K562 (cell line): Measurements from ENCODE around the gene RPAIN. TPM values are rescaled to one million over a fixed set of nuclear protein-coding genes. Genes with fewer than 3 reads are reported as not detected.

Experiments
- ATAC-seq: fragments of 200-7000 bp; cut with Tn5 transposase; 3 replicates; pipeline ENCODE4 v1.9.1; 2020; ENCODE audit warnings: moderate library complexity
- BruUV-seq: library from RNA; stranded (reverse); fragments of 400-500 nt; replicated peaks from 2 replicates; lab custom pipeline; 2021; lab: Mats Ljungman, UMichigan
- CTCF ChIA-PET: fragments of 300-600 bp; formaldehyde crosslinking; extraction: SDS; loops from one replicate; lab custom pipeline; 2021; ENCODE audit warnings: low intra/inter-chr PET ratio; lab: Yijun Ruan, JAX
- POLR2A ChIA-PET: fragments of 300-600, 350-650 bp; sonication (Branson Sonifier 250); formaldehyde crosslinking; extraction: SDS; loops from one replicate; lab custom pipeline; 2021; ENCODE audit warnings: antibody characterized with exemption, inconsistent platforms; lab: Yijun Ruan, JAX
- DNase-seq, 4 experiments: peaks; one replicate each; pipeline versions ENCODE4 v3.0.0 to v3.0.0-alpha.2; 2011 to 2018; ENCODE audit warnings: low spot score in 3 of 4, mixed read lengths in 3 of 4; ENCODE audit errors: extremely low read depth in 1 of 4
- FAIRE-seq: peaks from 2 replicates; lab custom pipeline; 2011; peaks lifted over from hg19 to GRCh38; lab: Jason Lieb, UNC
- H2AFZ ChIP-seq: 2 replicates; pipeline ENCODE4 v1.6.0; 2011; ENCODE audit warnings: low read depth, low read length, control low read depth, inconsistent platforms
- H3K27ac ChIP-seq: fragments of 200-600 bp; 3 replicates; pipeline ENCODE4 v1.8.0; 2011; ENCODE audit warnings: low read depth, mild to moderate bottlenecking, control low read depth, inconsistent platforms, low read length, moderate library complexity, mixed read lengths; ENCODE audit errors: extremely low read depth
- H3K27me3 ChIP-seq, 2 experiments: fragments of 300-600 bp in 1 of 2; 2 replicates in 1 of 2; 3 replicates in 1 of 2; pipeline versions ENCODE4 v1.6.0 to v1.8.0; 2011; ENCODE audit warnings: inconsistent platforms in 2 of 2, low read length in 2 of 2, mild to moderate bottlenecking in 1 of 2, mixed read lengths in 1 of 2, moderate library complexity in 1 of 2; ENCODE audit not compliant: control insufficient read depth in 2 of 2, insufficient read depth in 2 of 2
- H3K36me3 ChIP-seq: fragments of 300-600 bp; 3 replicates; pipeline ENCODE4 v1.8.0; 2011; ENCODE audit warnings: mild to moderate bottlenecking, low read length, inconsistent platforms; ENCODE audit not compliant: control insufficient read depth, insufficient read depth
- H3K4me1 ChIP-seq, 2 experiments: fragments of 200-600 bp in 1 of 2; replicated peaks in 1 of 2; 2 replicates in 1 of 2; 3 replicates in 1 of 2; pipeline versions ENCODE4 v1.5.1 to v1.8.0; 2011; ENCODE audit warnings: inconsistent platforms in 2 of 2, low read length in 2 of 2, mild to moderate bottlenecking in 1 of 2, mixed read lengths in 1 of 2, moderate library complexity in 1 of 2; ENCODE audit not compliant: control insufficient read depth in 2 of 2, insufficient read depth in 2 of 2
- H3K4me2 ChIP-seq: 2 replicates; pipeline ENCODE4 v1.6.1; 2011; ENCODE audit warnings: low read length, control low read depth, inconsistent platforms, mixed read lengths; ENCODE audit not compliant: insufficient read depth
- H3K4me3 ChIP-seq: fragments of 200-600 bp; sonication (generic), shearing (Covaris generic); 2 replicates; pipeline ENCODE4 v1.5.1; 2016; ENCODE audit warnings: control low read depth, inconsistent platforms
- H3K79me2 ChIP-seq: fragments of 200-600 bp; 3 replicates; pipeline ENCODE4 v1.8.0; 2011; ENCODE audit warnings: low read length, inconsistent platforms; ENCODE audit not compliant: control insufficient read depth, insufficient read depth
- H3K9ac ChIP-seq, 2 experiments: 2 replicates each; pipeline versions ENCODE4 v1.6.0 to v1.6.1; 2011; ENCODE audit warnings: low read depth in 2 of 2, low read length in 2 of 2, control low read depth in 1 of 2, inconsistent platforms in 1 of 2, mild to moderate bottlenecking in 1 of 2, mixed read lengths in 1 of 2; ENCODE audit not compliant: insufficient read depth in 1 of 2
- H3K9me1 ChIP-seq: one replicate; pipeline ENCODE4 v1.6.0; 2011; ENCODE audit warnings: inconsistent platforms, mild to moderate bottlenecking, low read length, moderate library complexity; ENCODE audit not compliant: control insufficient read depth, insufficient read depth
- H3K9me3 ChIP-seq: replicated peaks from 2 replicates; pipeline ENCODE4 v1.5.1; 2011; ENCODE audit warnings: low read depth, low read length, inconsistent platforms; ENCODE audit not compliant: control insufficient read depth, insufficient read depth
- H4K20me1 ChIP-seq: replicated peaks from 2 replicates; pipeline ENCODE4 v1.6.1; 2011; ENCODE audit warnings: low read length, inconsistent platforms, mixed read lengths; ENCODE audit not compliant: control insufficient read depth, insufficient read depth
- E2F3 ChIP-seq: fragments of 250-450 bp; sonication (Bioruptor Pico); IDR thresholded peaks from 2 replicates; pipeline ENCODE4 v1.4.0; 2020; ENCODE audit warnings: mild to moderate bottlenecking
- FOXM1 ChIP-seq, 2 experiments: fragments of 450-650 bp in 1 of 2; sonication (generic) in 1 of 2; formaldehyde crosslinking in 1 of 2; IDR thresholded peaks; 2 replicates each; pipeline versions ENCODE4 v1.6.1 to v1.9.0; 2017 to 2022; ENCODE audit warnings: low read depth in 2 of 2, mild to moderate bottlenecking in 2 of 2, missing genetic modification reagents in 1 of 2, moderate library complexity in 1 of 2
- GABPA ChIP-seq: fragments of 200-800 bp; sonication (Bioruptor generic); conservative IDR thresholded peaks from 2 replicates; pipeline ENCODE4 v1.6.1; 2016; ENCODE audit warnings: low read depth, missing genetic modification characterization, missing compliant biosample characterization
- HCFC1 ChIP-seq: IDR thresholded peaks from 2 replicates; pipeline ENCODE4 v1.6.1; 2012; ENCODE audit warnings: low read depth, low read length, improper control_type of control experiment
- MIER1 ChIP-seq: fragments of 450-650 bp; IDR thresholded peaks from 2 replicates; pipeline ENCODE4 v1.6.1; 2016; ENCODE audit warnings: antibody characterized with exemption, mild to moderate bottlenecking, low read depth
- NFYB ChIP-seq: IDR thresholded peaks from 2 replicates; pipeline ENCODE4 v1.6.1; 2011; ENCODE audit warnings: mild to moderate bottlenecking, moderate library complexity; ENCODE audit not compliant: insufficient read length; ENCODE audit errors: extremely low read depth
- RBM25 ChIP-seq: fragments of 200-400 bp; formaldehyde crosslinking; IDR thresholded peaks from 2 replicates; pipeline ENCODE4 v1.6.1; 2018; ENCODE audit warnings: low read length, low read depth, moderate library complexity; ENCODE audit not compliant: severe bottlenecking
- SIN3B ChIP-seq: fragments of 450-650 bp; IDR thresholded peaks from 2 replicates; pipeline ENCODE4 v1.6.1; 2017; ENCODE audit warnings: low read depth, mild to moderate bottlenecking, moderate library complexity
- TBP ChIP-seq: optimal IDR thresholded peaks from 2 replicates; pipeline ENCODE3; 2011; ENCODE audit warnings: low read depth, low read length, improper control_type of control experiment
- ZBTB17 ChIP-seq: fragments of 450-650 bp; formaldehyde crosslinking; IDR thresholded peaks from 2 replicates; pipeline ENCODE4 v1.4.0; 2020; ENCODE audit warnings: mild to moderate bottlenecking
- ZNF449 ChIP-seq: fragments of 250-450 bp; sonication (Bioruptor Pico); IDR thresholded peaks from 2 replicates; pipeline ENCODE4 v1.8.0; 2022; ENCODE audit warnings: moderate library complexity, mild to moderate bottlenecking, inconsistent platforms
- WGBS: fragments of 100-300 bp; shearing (Covaris generic); methylation state at CpG from one replicate; pipeline ENCODE4 v1.1.6; 2016; ENCODE audit warnings: low coverage, mixed read lengths; ENCODE audit not compliant: insufficient coverage; ENCODE audit errors: missing lambda C conversion rate; 5-methylcytosine and 5-hydroxymethylcytosine counted together
- in situ Hi-C: fragments of 300-500 bp; cut with MboI; formaldehyde crosslinking; loops from 4 replicates; pipeline ENCODE4 v1.15.0; 2018; ENCODE audit warnings: inconsistent platforms, mixed read lengths
- intact Hi-C: fragments of 100-400 bp; cut with micrococcal nuclease; formaldehyde crosslinking; loops from 2 replicates; pipeline ENCODE4 v1.14.2; 2022
- polyA plus RNA-seq, 8 experiments: library from polyadenylated mRNA; depleted of rRNA in 4 of 8; stranded (reverse) in 5 of 8; unstranded in 3 of 8; fragments of >200 nt; fragmentation: Nextera tagmentation in 2 of 8; fragmentation: Illumina TruSeq in 1 of 8; extraction: Ambion mirVana in 2 of 8; extraction: Trizol in 1 of 8; gene quantifications; 2 replicates each; pipeline versions ENCODE4 v1.2.1 to v1.2.3, GENCODE V29; 2011 to 2014; ENCODE audit warnings: inconsistent platforms in 1 of 8, missing spikeins in 1 of 8
- total RNA-seq, 7 experiments: library from RNA; depleted of rRNA in 6 of 7; stranded (reverse); fragments of >200 nt in 6 of 7; fragmentation: Illumina TruSeq in 2 of 7; extraction: Trizol in 2 of 7; gene quantifications; 2 replicates each; pipeline versions ENCODE4 v1.2.1 to v1.2.3, GENCODE V29; 2011 to 2021; ENCODE audit warnings: low replicate concordance in 1 of 7

Gene RPAIN
- total and polyA plus RNA-seq, 9 of the 15 experiments (the other 6 are each of a cell fraction or from before 2014, with no cell fraction given) = 27.3 to 63.7 (median 38.5) TPM

- no peak overlapping the region for H3K27ac ChIP-seq
- TF ChIP-seq NFYB (no peak), ZNF449 (CRISPR knock-in tag) (no peak), ZBTB17 (CRISPR knock-in tag) (no peak), SIN3B (no peak), MIER1 (no peak), HCFC1 (no peak), TBP (no peak), E2F3 (CRISPR knock-in tag) (no peak), FOXM1 (IDR thresholded peaks at IDR 0.05; ENCODE audit: low read depth) (no peak), FOXM1 (CRISPR knock-in tag; IDR thresholded peaks at IDR 0.05; ENCODE audit: low read depth) (no peak), GABPA (tag) (no peak), RBM25 (no peak)
- CTCF ChIA-PET = no interaction called here
- H3K36me3 ChIP-seq = peaks cover 70% of the 10 kb centered on the region
- FAIRE-seq (no peak), DNase-seq (no peak), ATAC-seq (no peak)
- no peaks in the 10 kb centered on the region for H3K27me3 ChIP-seq
- BruUV-seq = no TSS peak
- H3K4me3 ChIP-seq = no peak overlapping the region
- intact Hi-C loops (no loop called here), in situ Hi-C loops (no loop called here)
- WGBS = 75% methylated on average over 4 of the region's 6 CpGs
- H3K4me1 ChIP-seq = no peaks in the 10 kb centered on the region
- no peak overlapping the region for H2AFZ ChIP-seq
- no peaks in the 10 kb centered on the region for H3K9me3 ChIP-seq
- no peaks in the 10 kb centered on the region for H3K9me1 ChIP-seq
- H3K4me2 ChIP-seq = no peak overlapping the region
- no peaks in the 10 kb centered on the region; the same call in 2 of the 3 replicates for H3K79me2 ChIP-seq
- H4K20me1 ChIP-seq = no peaks in the 10 kb centered on the region
- H3K9ac ChIP-seq = no peak overlapping the region
- POLR2A ChIA-PET = no interaction called here
These were observed 20.2 kb upstream of the RPAIN start for GRCh38 chr17:5399767-5400166.
